Lower leg skin (tissue), 4 donors: ENCODE measurements around the gene HMGCS1. TPM values are rescaled to one million over a fixed set of nuclear protein-coding genes. Genes with fewer than 3 reads are reported as not detected.
A peak's percentile ranks its signal among the peaks of the same experiment; 100 is the strongest.

Experiments
- DNase-seq, 2 donors: peaks; one replicate each; pipeline ENCODE4 v3.0.0-alpha.2; 2019; ENCODE audit warnings: low spot score in 2 of 2
- H3K4me3 ChIP-seq: fragments of 200-600 bp; sonication (generic); 2 replicates; pipeline ENCODE4 v1.5.1; 2017; ENCODE audit warnings: mild to moderate bottlenecking, low read depth; ENCODE audit not compliant: poor library complexity, severe bottlenecking
- CTCF ChIP-seq, 3 donors: fragments of 450-650 bp; IDR thresholded peaks; one replicate each; pipeline ENCODE4 v1.5.1; 2016; ENCODE audit warnings: antibody characterized with exemption in 3 of 3, mild to moderate bottlenecking in 3 of 3, moderate library complexity in 2 of 3
- POLR2A ChIP-seq, 2 donors: fragments of 450-650 bp; IDR thresholded peaks; one replicate each; pipeline ENCODE4 v1.6.1; 2016 to 2017; ENCODE audit warnings: antibody characterized with exemption in 2 of 2, mild to moderate bottlenecking in 1 of 2, moderate library complexity in 1 of 2
- WGBS, 2 donors: methylation state at CpG; one replicate each; pipeline ENCODE4 v1.1.5; 2018; 5-methylcytosine and 5-hydroxymethylcytosine counted together
- intact Hi-C: fragments of 100-400 bp; cut with DNase I; formaldehyde crosslinking; loops from one replicate; pipeline ENCODE4 v1.15.0; 2023; ENCODE audit warnings: low total_unique reads
- total RNA-seq, 4 donors: library from RNA; depleted of rRNA; stranded (reverse); fragments of >200 nt; gene quantifications; one replicate each; pipeline ENCODE4 v1.1.0, GENCODE V29; 2016

Gene HMGCS1
- total RNA-seq = 100 to 1,000 TPM in 2 of 4 donors, 10 to 100 TPM in 2; 70.4 to 106 (median 97.4) TPM

- H3K4me3 ChIP-seq = peak within 1 kb of the TSS; percentile 94
- peak; percentile 99 for DNase-seq
- TF ChIP-seq CTCF (IDR thresholded peaks at IDR 0.05) = no peak
- peak in 1 of 2 donors; percentile 71 for TF ChIP-seq POLR2A (IDR thresholded peaks at IDR 0.05)
- intact Hi-C loops = no loop called here
- 0% methylated on average over 60 to 70 of the region's 70 CpGs for WGBS, 2 donors
These were observed at the start of gene HMGCS1 for GRCh38 chr5:43313035-43313853. Gene HMGCS1, minus strand, starts transcription at chr5:43313412. Its CDS starts 14,447 bp downstream, at chr5:43298965.

- DNase-seq = no peak
- intact Hi-C loops = no loop called here
- no peak for TF ChIP-seq CTCF (IDR thresholded peaks at IDR 0.05)
- no peak for TF ChIP-seq POLR2A (IDR thresholded peaks at IDR 0.05)
- no peak overlapping the region for H3K4me3 ChIP-seq
These were observed 45.5 kb upstream of the HMGCS1 start for GRCh38 chr5:43358726-43359125.

DNA sequence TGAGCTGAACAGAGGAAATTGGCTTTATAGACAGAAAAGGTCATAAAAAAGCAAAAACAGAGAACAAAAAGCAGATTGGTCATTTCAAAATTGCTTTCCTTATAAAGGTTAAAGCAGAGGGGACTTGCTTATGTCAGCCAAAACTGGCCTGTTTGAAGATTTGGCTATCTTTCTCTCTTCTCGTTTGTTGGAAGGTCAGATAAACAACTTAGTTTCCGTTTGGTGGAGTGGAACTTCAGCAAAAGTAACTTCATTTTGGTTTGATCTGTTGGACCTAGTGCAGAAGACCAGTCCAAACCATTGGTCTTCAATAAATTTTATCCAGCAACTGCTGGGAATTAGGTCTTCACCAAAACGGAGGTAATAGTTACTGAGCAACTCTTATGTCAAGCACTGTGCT lies 45.1 kb upstream of the HMGCS1 start:
- WGBS, 2 donors = 48 to 61% methylated on average over 3 of the region's 3 CpGs
- no peak for TF ChIP-seq CTCF (IDR thresholded peaks at IDR 0.05)
- no peak for TF ChIP-seq POLR2A (IDR thresholded peaks at IDR 0.05)
- no peak for DNase-seq
- no peak overlapping the region for H3K4me3 ChIP-seq
- intact Hi-C loops = no loop called here

GRCh38 chr5:43357878-43358281 lies 44.7 kb upstream of the HMGCS1 start:
- H3K4me3 ChIP-seq = no peak overlapping the region
- WGBS, 2 donors = 63 to 76% methylated on average over 3 of the region's 3 CpGs

GRCh38 chr5:43357067-43357466 lies 43.9 kb upstream of the HMGCS1 start:
- intact Hi-C loops = no loop called here
- no peak for DNase-seq
- TF ChIP-seq POLR2A (IDR thresholded peaks at IDR 0.05) = no peak
- no peak for TF ChIP-seq CTCF (IDR thresholded peaks at IDR 0.05)
- no peak overlapping the region for H3K4me3 ChIP-seq
- WGBS, 2 donors = 32 to 50% methylated on average over 2 of the region's 2 CpGs

More at GRCh38 chr5:43357878-43358281, 44.7 kb upstream of the HMGCS1 start:
- no peak for TF ChIP-seq POLR2A (IDR thresholded peaks at IDR 0.05)
- no peak for TF ChIP-seq CTCF (IDR thresholded peaks at IDR 0.05)
- intact Hi-C loops = no loop called here
- DNase-seq = no peak
